Spinal cord (tissue), 10 donors: ENCODE measurements around the gene PLXNB1. TPM values are rescaled to one million over a fixed set of nuclear protein-coding genes. Genes with fewer than 3 reads are reported as not detected.

ENCODE experiments used
- DNase-seq, 6 donors: peaks; one replicate each; pipeline versions ENCODE4 v3.0.0 to v3.0.0-alpha.2; 2013 to 2015; ENCODE audit warnings: low spot score in 6 of 6, low read depth in 4 of 6
- H3K27ac ChIP-seq: one replicate; pipeline ENCODE4 v1.5.1; 2013; ENCODE audit warnings: low read depth, low read length, control low read depth
- H3K27me3 ChIP-seq: one replicate; pipeline ENCODE4 v1.6.1; 2013; ENCODE audit warnings: low read length; ENCODE audit not compliant: control insufficient read depth, insufficient read depth
- H3K36me3 ChIP-seq: one replicate; pipeline ENCODE4 v1.6.1; 2013; ENCODE audit warnings: low read length; ENCODE audit not compliant: control insufficient read depth, insufficient read depth
- H3K4me1 ChIP-seq: one replicate; pipeline ENCODE4 v1.6.1; 2013; ENCODE audit warnings: low read length; ENCODE audit not compliant: control insufficient read depth, insufficient read depth
- H3K4me3 ChIP-seq: one replicate; pipeline ENCODE4 v1.5.1; 2013; ENCODE audit warnings: low read depth, low read length, control low read depth
- H3K9me3 ChIP-seq: one replicate; pipeline ENCODE4 v1.6.1; 2013; ENCODE audit warnings: low read length; ENCODE audit not compliant: control insufficient read depth, insufficient read depth
- WGBS: methylation state at CpG from one replicate; pipeline ENCODE4 v1.1.5; 2013; ENCODE audit warnings: missing lambda C conversion rate; ENCODE audit not compliant: insufficient coverage; 5-methylcytosine and 5-hydroxymethylcytosine counted together
- polyA plus RNA-seq, 2 donors: library from polyadenylated mRNA; unstranded; fragments of 120-200 nt; gene quantifications; one replicate each; pipeline ENCODE4 v1.2.1, GENCODE V29; 2013; ENCODE audit not compliant: insufficient read length in 2 of 2
- total RNA-seq, 2 donors: library from RNA; depleted of rRNA in 1 of 2; stranded (reverse); fragments of 120-200 nt in 1 of 2; fragments of >200 nt in 1 of 2; gene quantifications; one replicate each; pipeline versions ENCODE4 v1.2.3 to v1.2.4, GENCODE V29; 2013 to 2014
- donor health status: healthy.

The PLXNB1 gene
- total and polyA plus RNA-seq, 4 donors: 37.6 to 133 (median 96.7) TPM

GRCh38 chr3:48472923-48473616 lies 43.2 kb upstream of the PLXNB1 start:
- DNase-seq: peak; percentile 67 to 97 (median 80)
- peaks cover 47% of the 10 kb centered on the region for H3K36me3 ChIP-seq
- peaks cover 45% of the 10 kb centered on the region for H3K4me1 ChIP-seq
- 3% methylated on average over 16 of the region's 17 CpGs for WGBS
- no peaks in the 10 kb centered on the region for H3K27me3 ChIP-seq
- H3K9me3 ChIP-seq: no peaks in the 10 kb centered on the region
- H3K4me3 ChIP-seq: peak overlapping the region; percentile 82
- peak overlapping the region; percentile 97 for H3K27ac ChIP-seq

GRCh38 chr3:48472673-48472922 lies 42.7 kb upstream of the PLXNB1 start:
- 3% methylated on average over 5 of the region's 5 CpGs for WGBS
- no peak for DNase-seq
- peaks cover 47% of the 10 kb centered on the region for H3K36me3 ChIP-seq
- H3K27me3 ChIP-seq: no peaks in the 10 kb centered on the region
- peak overlapping the region; percentile 82 for H3K4me3 ChIP-seq
- H3K27ac ChIP-seq: peak overlapping the region; percentile 97
- no peaks in the 10 kb centered on the region for H3K9me3 ChIP-seq
- peaks cover 49% of the 10 kb centered on the region for H3K4me1 ChIP-seq

GRCh38 chr3:48470286-48470685 lies 40.4 kb upstream of the PLXNB1 start:
- Histone ChIP-seq H3K36me3 (peaks cover 52% of the 10 kb centered on the region), H3K4me1 (peaks cover 72% of the 10 kb centered on the region), H3K4me3 (no peak overlapping the region), H3K27me3 (no peaks in the 10 kb centered on the region), H3K27ac (no peak overlapping the region), H3K9me3 (no peaks in the 10 kb centered on the region)
- no peak for DNase-seq
- no CpG with 5 or more reads among the region's 1 CpG for WGBS

GRCh38 chr3:48469046-48469915 lies 39.4 kb upstream of the PLXNB1 start:
- Histone ChIP-seq H3K4me1 (peaks cover 82% of the 10 kb centered on the region), H3K27me3 (no peaks in the 10 kb centered on the region), H3K36me3 (peaks cover 59% of the 10 kb centered on the region), H3K27ac (no peak overlapping the region), H3K9me3 (no peaks in the 10 kb centered on the region), H3K4me3 (no peak overlapping the region)
- DNase-seq: peak in 1 of 6 donors; percentile 74
- WGBS: 81% methylated on average over 26 of the region's 29 CpGs

GRCh38 chr3:48468329-48468731 lies 38.4 kb upstream of the PLXNB1 start:
- 79% methylated on average over 8 of the region's 8 CpGs for WGBS
- Histone ChIP-seq H3K27me3 (no peaks in the 10 kb centered on the region), H3K4me3 (no peak overlapping the region), H3K4me1 (peaks cover 77% of the 10 kb centered on the region), H3K9me3 (no peaks in the 10 kb centered on the region), H3K36me3 (peaks cover 69% of the 10 kb centered on the region), H3K27ac (no peak overlapping the region)
- no peak for DNase-seq

GRCh38 chr3:48467473-48468267 lies 37.8 kb upstream of the PLXNB1 start:
- no peaks in the 10 kb centered on the region for H3K27me3 ChIP-seq
- WGBS: 100% methylated on average over 1 of the region's 7 CpGs
- peaks cover 71% of the 10 kb centered on the region for H3K4me1 ChIP-seq
- DNase-seq: no peak
- H3K9me3 ChIP-seq: no peaks in the 10 kb centered on the region
- peaks cover 74% of the 10 kb centered on the region for H3K36me3 ChIP-seq
- H3K27ac ChIP-seq: peak overlapping the region; percentile 99
- H3K4me3 ChIP-seq: no peak overlapping the region

GRCh38 chr3:48467110-48467454 lies 37.2 kb upstream of the PLXNB1 start:
- Histone ChIP-seq H3K27me3 (no peaks in the 10 kb centered on the region), H3K9me3 (no peaks in the 10 kb centered on the region), H3K27ac (peak overlapping the region; percentile 99), H3K4me3 (no peak overlapping the region), H3K36me3 (peaks cover 74% of the 10 kb centered on the region), H3K4me1 (peaks cover 66% of the 10 kb centered on the region)
- DNase-seq: no peak
- WGBS: 87% methylated on average over 9 of the region's 9 CpGs

GRCh38 chr3:48466386-48467109 lies 36.7 kb upstream of the PLXNB1 start:
- Histone ChIP-seq H3K9me3 (no peaks in the 10 kb centered on the region), H3K4me3 (peak overlapping the region; percentile 59), H3K27ac (peak overlapping the region; percentile 99), H3K4me1 (peaks cover 61% of the 10 kb centered on the region), H3K36me3 (peaks cover 75% of the 10 kb centered on the region), H3K27me3 (no peaks in the 10 kb centered on the region)
- DNase-seq: no peak
- 59% methylated on average over 17 of the region's 19 CpGs for WGBS
